Kidney (tissue), 14 donors: ENCODE measurements around the gene DUS2. TPM values are rescaled to one million over a fixed set of nuclear protein-coding genes. Genes with fewer than 3 reads are reported as not detected.
"Not testable (repeated sequence)": the region's sequence is repeated elsewhere in the genome, so short reads cannot be mapped to it uniquely, and the experiment has no call there.

Experiments
- DNase-seq, 5 donors: peaks; one replicate each; pipeline ENCODE4 v3.0.0-alpha.2; 2013 to 2020
- FAIRE-seq: peaks from 2 replicates; lab custom pipeline; 2012; peaks lifted over from hg19 to GRCh38; lab: Jason Lieb, UNC
- H3K27ac ChIP-seq, 2 donors: one replicate each; pipeline ENCODE4 v1.7.0; 2013; ENCODE audit warnings: low read depth in 2 of 2, low read length in 2 of 2, inconsistent platforms in 1 of 2
- H3K27me3 ChIP-seq: one replicate; pipeline ENCODE4 v1.7.1; 2013; ENCODE audit warnings: low read length, inconsistent platforms; ENCODE audit not compliant: control insufficient read depth, insufficient read depth
- H3K36me3 ChIP-seq, 3 donors: one replicate each; pipeline versions ENCODE4 v1.7.0 to v1.7.1; 2013; ENCODE audit warnings: low read length in 3 of 3, control low read depth in 1 of 3, inconsistent platforms in 1 of 3; ENCODE audit not compliant: insufficient read depth in 3 of 3, control insufficient read depth in 2 of 3
- H3K4me1 ChIP-seq, 3 donors: one replicate each; pipeline versions ENCODE4 v1.7.0 to v1.7.1; 2013; ENCODE audit warnings: low read length in 3 of 3, inconsistent platforms in 1 of 3, low read depth in 1 of 3; ENCODE audit not compliant: control insufficient read depth in 2 of 3, insufficient read depth in 2 of 3
- H3K4me3 ChIP-seq, 3 donors: one replicate each; pipeline versions ENCODE4 v1.7.0 to v1.8.1; 2013; ENCODE audit warnings: low read length in 3 of 3, control low read depth in 1 of 3, inconsistent platforms in 1 of 3
- H3K9ac ChIP-seq, 3 donors: one replicate each; pipeline versions ENCODE4 v1.7.0 to v1.7.1; 2013; ENCODE audit warnings: low read length in 3 of 3, control low read depth in 1 of 3, inconsistent platforms in 1 of 3
- H3K9me3 ChIP-seq, 3 donors: one replicate each; pipeline versions ENCODE4 v1.7.0 to v1.7.1; 2013; ENCODE audit warnings: low read length in 3 of 3, control low read depth in 1 of 3, inconsistent platforms in 1 of 3; ENCODE audit not compliant: control insufficient read depth in 2 of 3, insufficient read depth in 1 of 3
- intact Hi-C: fragments of 100-400 bp; cut with DNase I; formaldehyde crosslinking; loops from one replicate; pipeline ENCODE4 v1.11.1; 2022
- polyA plus RNA-seq: library from polyadenylated mRNA; stranded (reverse); fragments of 350-450 nt; fragmentation: Illumina TruSeq; extraction: RNeasy Lipid Tissue Mini Kit (QIAGEN cat#74804); gene quantifications from one replicate; pipeline ENCODE4 v1.2.3, GENCODE V29; 2014; ENCODE audit warnings: low read depth, low replicate concordance; ENCODE audit not compliant: insufficient read depth
- total RNA-seq: library from RNA; stranded (reverse); fragmentation: NEBNext Ultra II Directional; extraction: Animal tissue kit (Norgen Biotek cat#: 25700); gene quantifications from one replicate; pipeline ENCODE4 v1.2.1, GENCODE V29; 2021
- TF ChIP-seq, protein P1 (sequence below): IDR thresholded peaks from 3 replicates; pipeline ENCODE4 v1.5.1; 2012; ENCODE audit warnings: mild to moderate bottlenecking, moderate library complexity, borderline replicate concordance; ENCODE audit not compliant: insufficient read depth; ENCODE audit errors: extremely low read depth
- donor health status: control.
- donor health status: control.
- donor health status: control.
- donor health status: control.
- donor health status: control.
- donor health status: DM: yes; HTN: yes; CAD: no.
- donor health status: Normal renal cell carcinoma (clear cell type).

DUS2 gene
- total and polyA plus RNA-seq, 2 donors from 2014 or later, result 12.1 to 12.5 TPM

DNA sequence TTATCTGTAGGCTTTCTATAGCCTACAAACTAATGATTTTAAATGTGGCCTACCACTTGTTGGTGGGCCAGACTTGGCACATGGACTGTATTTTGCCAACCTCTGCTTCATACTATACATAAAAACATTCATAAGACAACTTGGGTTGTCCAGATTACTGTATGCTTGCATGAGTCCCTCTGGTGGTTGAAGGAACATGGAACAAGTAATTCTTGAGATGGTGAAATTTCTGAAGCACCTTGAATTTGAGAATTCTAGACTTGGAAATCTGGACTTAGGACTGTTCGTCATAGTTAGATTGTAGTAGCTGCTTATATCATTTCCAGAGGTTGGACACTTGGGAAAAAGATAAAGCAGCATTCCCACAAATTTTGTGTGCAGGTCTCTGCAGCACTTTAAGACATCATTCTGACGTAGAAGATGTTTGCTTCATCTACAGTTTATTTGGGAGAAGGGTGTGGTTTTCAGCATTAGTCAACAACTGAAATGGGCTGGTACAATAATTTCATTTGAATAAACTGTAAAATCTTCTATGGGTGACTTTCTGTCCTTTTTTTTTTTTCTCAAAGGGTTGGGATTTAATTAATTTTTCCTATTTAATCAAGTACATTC lies 93.3 kb downstream of the DUS2 start:
- intact Hi-C loops, result no loop called here
- H3K27ac ChIP-seq, result no peak overlapping the region
- H3K4me1 ChIP-seq, result peaks cover 0 to 7% (median 0%) of the 10 kb centered on the region in 3 donors
- no peaks in the 10 kb centered on the region for H3K9me3 ChIP-seq
- H3K27me3 ChIP-seq, result no peaks in the 10 kb centered on the region
- H3K36me3 ChIP-seq, result no peaks in the 10 kb centered on the region
- TF ChIP-seq, protein P1, sequence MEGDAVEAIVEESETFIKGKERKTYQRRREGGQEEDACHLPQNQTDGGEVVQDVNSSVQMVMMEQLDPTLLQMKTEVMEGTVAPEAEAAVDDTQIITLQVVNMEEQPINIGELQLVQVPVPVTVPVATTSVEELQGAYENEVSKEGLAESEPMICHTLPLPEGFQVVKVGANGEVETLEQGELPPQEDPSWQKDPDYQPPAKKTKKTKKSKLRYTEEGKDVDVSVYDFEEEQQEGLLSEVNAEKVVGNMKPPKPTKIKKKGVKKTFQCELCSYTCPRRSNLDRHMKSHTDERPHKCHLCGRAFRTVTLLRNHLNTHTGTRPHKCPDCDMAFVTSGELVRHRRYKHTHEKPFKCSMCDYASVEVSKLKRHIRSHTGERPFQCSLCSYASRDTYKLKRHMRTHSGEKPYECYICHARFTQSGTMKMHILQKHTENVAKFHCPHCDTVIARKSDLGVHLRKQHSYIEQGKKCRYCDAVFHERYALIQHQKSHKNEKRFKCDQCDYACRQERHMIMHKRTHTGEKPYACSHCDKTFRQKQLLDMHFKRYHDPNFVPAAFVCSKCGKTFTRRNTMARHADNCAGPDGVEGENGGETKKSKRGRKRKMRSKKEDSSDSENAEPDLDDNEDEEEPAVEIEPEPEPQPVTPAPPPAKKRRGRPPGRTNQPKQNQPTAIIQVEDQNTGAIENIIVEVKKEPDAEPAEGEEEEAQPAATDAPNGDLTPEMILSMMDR, result peak; percentile 36
- no peak overlapping the region for H3K4me3 ChIP-seq
- FAIRE-seq (no peak), DNase-seq (peak in 1 of 5 donors; percentile 31)
- no peak overlapping the region for H3K9ac ChIP-seq

DNA sequence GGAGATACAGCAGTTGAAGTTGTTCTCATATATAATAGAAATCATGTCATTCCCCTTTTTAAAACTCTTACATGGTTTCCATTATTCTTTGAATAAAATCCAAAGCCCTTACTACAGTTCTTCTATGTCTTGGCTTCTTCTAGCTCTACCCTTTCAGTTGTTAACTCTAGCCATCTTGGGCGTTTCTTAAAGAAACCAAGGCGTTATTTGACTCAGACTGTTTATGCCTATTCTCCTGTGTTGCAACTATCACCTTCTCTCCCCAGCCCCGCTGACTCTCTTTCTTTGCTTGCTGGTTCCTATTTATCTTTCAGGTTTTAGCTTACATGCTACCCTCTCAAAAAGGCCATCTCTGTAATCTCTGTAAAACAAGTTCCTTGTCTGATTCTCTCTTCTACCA lies 94.8 kb downstream of the DUS2 start:
- peaks cover 0 to 7% (median 0%) of the 10 kb centered on the region in 3 donors for H3K4me1 ChIP-seq
- H3K27ac ChIP-seq, result no peak overlapping the region
- H3K9me3 ChIP-seq, result no peaks in the 10 kb centered on the region
- FAIRE-seq (no peak), DNase-seq (no peak)
- TF ChIP-seq, protein P1, result no peak
- H3K9ac ChIP-seq, result no peak overlapping the region
- H3K36me3 ChIP-seq, result no peaks in the 10 kb centered on the region
- no peak overlapping the region for H3K4me3 ChIP-seq
- no peaks in the 10 kb centered on the region for H3K27me3 ChIP-seq
- intact Hi-C loops, result no loop called here

DNA sequence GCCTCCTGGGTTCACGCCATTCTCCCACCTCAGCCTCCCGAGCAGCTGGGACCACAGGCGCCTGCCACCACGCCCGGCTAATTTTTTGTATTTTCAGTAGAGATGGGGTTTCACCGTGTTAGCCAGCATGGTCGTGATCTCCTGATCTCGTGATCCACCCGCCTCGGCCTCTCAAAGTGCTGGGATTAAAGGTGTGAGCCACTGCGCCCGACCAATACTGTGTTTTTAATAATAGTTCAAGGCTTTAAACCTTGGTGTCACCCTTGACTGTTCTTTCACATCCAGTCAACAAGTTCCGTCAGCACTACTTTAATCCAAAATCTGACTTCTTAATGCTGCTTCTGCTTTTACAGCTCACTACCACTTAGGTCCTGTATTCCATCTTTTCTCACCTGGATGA lies 95.9 kb downstream of the DUS2 start:
- FAIRE-seq, result not testable (repeated sequence)

DNA sequence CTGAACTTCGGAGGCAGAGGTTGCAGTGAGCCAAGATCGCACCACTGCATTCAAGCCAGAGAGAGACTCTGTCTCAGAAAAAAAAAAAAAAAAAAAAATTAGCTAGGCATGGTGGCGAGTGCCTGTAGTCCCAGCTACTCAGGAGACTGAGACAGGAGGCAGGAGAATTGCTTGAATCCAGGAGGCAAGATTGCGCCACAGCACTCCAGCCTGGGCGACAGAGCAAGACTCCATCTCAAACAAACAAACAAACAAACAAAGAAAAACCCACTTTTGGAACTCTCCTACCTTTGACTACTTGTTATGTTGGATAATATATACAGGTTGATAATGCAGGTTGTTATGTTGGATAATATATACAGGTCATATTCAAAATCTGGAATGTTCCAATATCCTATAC lies 97.4 kb downstream of the DUS2 start:
- H3K4me1 ChIP-seq, intact Hi-C loops, DNase-seq, FAIRE-seq, H3K27ac ChIP-seq, H3K27me3 ChIP-seq, H3K9ac ChIP-seq, H3K36me3 ChIP-seq, H3K4me3 ChIP-seq, H3K9me3 ChIP-seq: not testable (repeated sequence)

More for the DNA sequence above, 95.9 kb downstream of the DUS2 start:
- H3K9ac ChIP-seq, DNase-seq, H3K27ac ChIP-seq, H3K4me1 ChIP-seq, H3K9me3 ChIP-seq, intact Hi-C loops, H3K27me3 ChIP-seq, H3K4me3 ChIP-seq, H3K36me3 ChIP-seq: not testable (repeated sequence)
